ENCODE data around the gene PKMYT1.

Gene PKMYT1

GRCh38 chr16:2974319-2975056, 5.8 kb downstream of the PKMYT1 start:
- no peak for DNase-seq (ENCODE audit: extremely low spot score)
- POLR2A ChIA-PET = interaction anchor here (1.0 to 3.9 kb wide), 3 partner anchors 10 to 45 kb away, joined by 3 to 12 read pairs (median 10); partner anchors contain the start of genes KREMEN2 and TNFRSF12A
- CTCF ChIA-PET = no interaction called here

GRCh38 chr16:2973605-2974318, 6.5 kb downstream of the PKMYT1 start:
- CTCF ChIA-PET = interaction anchor here (1.6 kb wide), 1 partner anchor 45 kb away, joined by 5 read pairs; no protein-coding TSS in a partner anchor
- POLR2A ChIA-PET = interaction anchor here (0.7 to 2.5 kb wide), 3 partner anchors 10 to 146 kb away, joined by 3 to 12 read pairs (median 3); partner anchors contain the start of genes KREMEN2 and TNFRSF12A
- DNase-seq (ENCODE audit: extremely low spot score) = no peak

More at GRCh38 chr16:2974319-2975056, 5.8 kb downstream of the PKMYT1 start:
- TF ChIP-seq BHLHE40 (IDR thresholded peaks at IDR 0.05; ENCODE audit: borderline replicate concordance) = no peak
- no peak for TF ChIP-seq TARDBP (IDR thresholded peaks at IDR 0.05)
- no peak for TF ChIP-seq FOXK2 (IDR thresholded peaks at IDR 0.05)
- TF ChIP-seq LEF1 (IDR thresholded peaks at IDR 0.05; ENCODE audit: borderline replicate concordance) = no peak
- TF ChIP-seq NFRKB (IDR thresholded peaks at IDR 0.05) = no peak
- no peak for TF ChIP-seq ARNT (IDR thresholded peaks at IDR 0.05)
- TF ChIP-seq FOXM1 (IDR thresholded peaks at IDR 0.05; ENCODE audit: borderline replicate concordance) = no peak
- no peak for TF ChIP-seq PKNOX1 (IDR thresholded peaks at IDR 0.05)
- TF ChIP-seq ELF4 (IDR thresholded peaks at IDR 0.05) = no peak
- TF ChIP-seq SUZ12 (IDR thresholded peaks at IDR 0.05) = no peak
- TF ChIP-seq HDGF (IDR thresholded peaks at IDR 0.05; ENCODE audit: borderline replicate concordance) = no peak
- no peak for TF ChIP-seq SP1 (IDR thresholded peaks at IDR 0.05)
- no peak for TF ChIP-seq CTBP1 (IDR thresholded peaks at IDR 0.05; ENCODE audit: borderline replicate concordance)
- TF ChIP-seq L3MBTL2 (conservative IDR thresholded peaks at IDR 0.05) = no peak
- no peak for TF ChIP-seq FOXA1 (IDR thresholded peaks at IDR 0.05)
- no peak for TF ChIP-seq ZNF384 (IDR thresholded peaks at IDR 0.05)

DNA sequence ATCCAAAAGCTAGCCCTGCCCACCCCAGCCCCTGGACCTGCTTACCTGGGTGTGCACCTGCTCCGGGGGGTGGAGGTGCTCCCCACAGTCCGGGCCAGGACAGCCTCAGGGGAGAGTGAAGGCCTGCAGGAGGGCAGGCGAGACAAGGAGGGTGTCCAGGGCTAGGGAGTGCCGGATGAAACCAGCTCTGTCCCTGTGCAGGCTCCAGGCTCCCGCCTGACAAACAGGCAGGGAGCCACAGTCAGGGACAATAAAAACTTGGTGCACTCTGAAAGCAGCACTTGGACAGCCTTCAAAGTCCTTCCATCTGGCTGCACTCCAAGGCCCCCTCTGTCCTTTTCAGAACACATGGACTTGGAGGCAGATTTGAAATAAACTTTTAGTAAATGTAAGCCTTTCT, 7.2 kb downstream of the PKMYT1 start:
- CTCF ChIA-PET = interaction anchor here (1.6 kb wide), 1 partner anchor 45 kb away, joined by 5 read pairs; no protein-coding TSS in a partner anchor
- DNase-seq (ENCODE audit: extremely low spot score) = no peak
- POLR2A ChIA-PET = interaction anchor here (0.7 to 2.5 kb wide), 5 partner anchors 8 to 146 kb away, joined by 3 to 19 read pairs (median 6); partner anchors contain the start of genes KREMEN2, PKMYT1 and TNFRSF12A
- no peak for TF ChIP-seq LEF1 (IDR thresholded peaks at IDR 0.05; ENCODE audit: borderline replicate concordance)
- TF ChIP-seq ZNF384 (IDR thresholded peaks at IDR 0.05) = no peak
- no peak for TF ChIP-seq CTBP1 (IDR thresholded peaks at IDR 0.05; ENCODE audit: borderline replicate concordance)
- TF ChIP-seq SP1 (IDR thresholded peaks at IDR 0.05) = no peak
- no peak for TF ChIP-seq TARDBP (IDR thresholded peaks at IDR 0.05)
- TF ChIP-seq HDGF (IDR thresholded peaks at IDR 0.05; ENCODE audit: borderline replicate concordance) = no peak
- no peak for TF ChIP-seq NFRKB (IDR thresholded peaks at IDR 0.05)
- TF ChIP-seq BHLHE40 (IDR thresholded peaks at IDR 0.05; ENCODE audit: borderline replicate concordance) = no peak
- TF ChIP-seq SUZ12 (IDR thresholded peaks at IDR 0.05) = no peak
- no peak for TF ChIP-seq ARNT (IDR thresholded peaks at IDR 0.05)
- TF ChIP-seq L3MBTL2 (conservative IDR thresholded peaks at IDR 0.05) = no peak
- no peak for TF ChIP-seq FOXM1 (IDR thresholded peaks at IDR 0.05; ENCODE audit: borderline replicate concordance)

More at GRCh38 chr16:2973605-2974318, 6.5 kb downstream of the PKMYT1 start:
- no peak for TF ChIP-seq NFRKB (IDR thresholded peaks at IDR 0.05)
- no peak for TF ChIP-seq HDGF (IDR thresholded peaks at IDR 0.05; ENCODE audit: borderline replicate concordance)
- no peak for TF ChIP-seq L3MBTL2 (conservative IDR thresholded peaks at IDR 0.05)
- no peak for TF ChIP-seq FOXA1 (IDR thresholded peaks at IDR 0.05)
- TF ChIP-seq FOXK2 (IDR thresholded peaks at IDR 0.05) = no peak
- no peak for TF ChIP-seq PKNOX1 (IDR thresholded peaks at IDR 0.05)
- TF ChIP-seq ARNT (IDR thresholded peaks at IDR 0.05) = no peak

DNA sequence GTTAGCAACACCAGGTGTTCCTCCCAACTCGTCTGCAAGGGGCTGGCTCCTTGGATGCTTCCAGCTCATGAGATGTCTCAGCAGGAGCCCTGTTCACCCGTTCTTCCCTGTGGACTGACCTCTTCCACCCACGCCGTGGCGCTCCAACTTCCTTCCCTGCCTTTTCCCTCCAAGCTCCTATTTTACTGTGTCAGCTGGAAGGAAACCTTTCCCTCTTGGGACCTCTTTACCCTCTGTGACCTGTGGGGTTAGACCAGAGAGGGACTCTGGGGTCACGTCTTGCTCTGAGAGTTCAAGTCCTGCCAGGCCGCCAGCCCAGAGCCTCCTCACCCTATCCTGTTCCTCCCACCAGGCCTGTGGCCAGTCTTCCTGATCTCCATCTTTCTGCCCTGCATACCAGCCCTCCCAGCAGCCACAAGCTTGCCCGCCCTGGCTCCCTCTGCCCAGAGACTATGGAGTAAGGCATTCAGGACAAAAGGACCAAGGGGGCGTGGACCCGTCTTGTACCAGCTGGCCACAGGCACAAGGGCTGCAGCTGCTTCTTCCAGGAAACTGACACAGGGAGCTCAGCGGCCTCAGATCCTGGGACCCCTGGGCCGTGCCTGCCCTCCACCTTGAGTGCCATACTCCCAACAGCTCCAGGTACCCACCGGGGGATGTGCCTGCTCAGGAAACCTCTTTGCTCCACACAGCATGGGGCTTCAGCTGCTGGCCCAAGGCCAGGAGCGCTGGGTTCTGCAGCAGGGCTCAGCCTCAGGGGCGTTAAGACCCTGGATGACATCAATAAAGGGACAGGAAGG, 8.1 kb downstream of the PKMYT1 start:
- CTCF ChIA-PET = interaction anchor here (1.6 kb wide), 1 partner anchor 46 kb away, joined by 5 read pairs; no protein-coding TSS in a partner anchor
- POLR2A ChIA-PET = interaction anchor here (0.8 to 2.5 kb wide), 5 partner anchors 8 to 90 kb away, joined by 3 to 19 read pairs (median 6); partner anchors contain the start of genes FLYWCH2, KREMEN2, PKMYT1 and TNFRSF12A
- TF ChIP-seq TARDBP (IDR thresholded peaks at IDR 0.05) (no peak), FOXM1 (IDR thresholded peaks at IDR 0.05; ENCODE audit: borderline replicate concordance) (no peak), SUZ12 (IDR thresholded peaks at IDR 0.05) (no peak), ARNT (IDR thresholded peaks at IDR 0.05) (no peak), FOXK2 (IDR thresholded peaks at IDR 0.05) (no peak), SP1 (IDR thresholded peaks at IDR 0.05) (no peak), ZNF384 (IDR thresholded peaks at IDR 0.05) (no peak), NFRKB (IDR thresholded peaks at IDR 0.05) (no peak), BHLHE40 (IDR thresholded peaks at IDR 0.05; ENCODE audit: borderline replicate concordance) (no peak), FOXA1 (IDR thresholded peaks at IDR 0.05) (no peak), ELF4 (IDR thresholded peaks at IDR 0.05) (no peak; the same call in 1 of the 2 replicates)
- no peak for DNase-seq (ENCODE audit: extremely low spot score)

DNA sequence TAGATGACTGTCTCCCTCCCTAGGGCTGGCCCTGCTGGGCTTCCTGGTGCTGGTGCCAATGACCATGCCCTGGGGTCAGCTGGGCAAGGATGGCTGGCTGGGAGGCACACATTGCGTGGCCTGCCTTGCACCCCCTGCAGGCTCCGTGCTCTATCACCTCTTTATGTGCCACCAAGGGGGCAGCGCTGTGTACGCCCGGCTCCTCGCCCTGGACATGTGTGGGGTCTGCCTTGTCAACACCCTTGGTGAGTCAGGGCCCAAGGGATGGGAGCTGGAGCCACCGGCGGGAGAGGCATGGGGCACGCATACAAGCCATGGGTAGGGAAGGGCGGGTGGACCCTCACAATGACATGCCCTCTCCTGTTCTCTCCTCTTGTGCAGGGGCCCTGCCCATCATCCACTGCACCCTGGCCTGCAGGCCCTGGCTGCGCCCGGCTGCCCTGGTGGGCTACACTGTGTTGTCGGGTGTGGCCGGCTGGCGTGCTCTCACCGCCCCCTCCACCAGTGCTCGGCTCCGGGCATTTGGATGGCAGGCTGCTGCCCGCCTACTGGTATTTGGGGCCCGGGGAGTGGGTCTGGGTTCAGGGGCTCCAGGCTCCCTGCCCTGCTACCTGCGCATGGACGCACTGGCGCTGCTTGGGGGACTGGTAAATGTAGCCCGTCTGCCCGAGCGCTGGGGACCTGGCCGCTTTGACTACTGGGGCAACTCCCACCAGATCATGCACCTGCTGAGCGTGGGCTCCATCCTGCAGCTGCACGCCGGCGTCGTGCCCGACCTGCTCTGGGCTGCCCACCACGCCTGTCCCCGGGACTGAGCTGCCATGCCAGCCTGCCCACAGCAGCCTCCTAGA, 8.9 kb downstream of the PKMYT1 start:
- no peak for TF ChIP-seq ELF4 (IDR thresholded peaks at IDR 0.05)
- TF ChIP-seq SUZ12 (IDR thresholded peaks at IDR 0.05) = no peak
- no peak for TF ChIP-seq FOXK2 (IDR thresholded peaks at IDR 0.05)
- TF ChIP-seq L3MBTL2 (conservative IDR thresholded peaks at IDR 0.05) = no peak
- no peak for TF ChIP-seq TARDBP (IDR thresholded peaks at IDR 0.05)
- no peak for TF ChIP-seq NFRKB (IDR thresholded peaks at IDR 0.05)
- TF ChIP-seq FOXM1 (IDR thresholded peaks at IDR 0.05; ENCODE audit: borderline replicate concordance) = no peak
- no peak for TF ChIP-seq PKNOX1 (IDR thresholded peaks at IDR 0.05)
- no peak for TF ChIP-seq FOXA1 (IDR thresholded peaks at IDR 0.05)
- no peak for TF ChIP-seq CTBP1 (IDR thresholded peaks at IDR 0.05; ENCODE audit: borderline replicate concordance)
- no peak for TF ChIP-seq HDGF (IDR thresholded peaks at IDR 0.05; ENCODE audit: borderline replicate concordance)
- no peak for TF ChIP-seq BHLHE40 (IDR thresholded peaks at IDR 0.05; ENCODE audit: borderline replicate concordance)
- TF ChIP-seq LEF1 (IDR thresholded peaks at IDR 0.05; ENCODE audit: borderline replicate concordance) = no peak
- TF ChIP-seq SP1 (IDR thresholded peaks at IDR 0.05) = no peak
- no peak for TF ChIP-seq ARNT (IDR thresholded peaks at IDR 0.05)
- TF ChIP-seq ZNF384 (IDR thresholded peaks at IDR 0.05) = no peak
- CTCF ChIA-PET = no interaction called here
- no peak for DNase-seq (ENCODE audit: extremely low spot score)
- POLR2A ChIA-PET = interaction anchor here (1.8 kb wide), 1 partner anchor 9 kb away, joined by 19 read pairs; the partner anchor contains the start of gene PKMYT1

Data from HEK293T (cell line).